IMR-90 (cell line): ENCODE measurements around the gene SOX6. TPM values are rescaled to one million over a fixed set of nuclear protein-coding genes. Genes with fewer than 3 reads are reported as not detected.

Experiments
- ATAC-seq: fragments of 200-7000 bp; cut with Tn5 transposase; 2 replicates; pipeline ENCODE4 v1.9.1; 2020; ENCODE audit warnings: low read depth, mild to moderate bottlenecking, moderate library complexity
- BruUV-seq: library from RNA; stranded (reverse); fragments of 400-500 nt; replicated peaks from 2 replicates; lab custom pipeline; 2021; lab: Mats Ljungman, UMichigan
- CTCF ChIA-PET: fragments of 300-600 bp; formaldehyde crosslinking; extraction: SDS; loops from one replicate; lab custom pipeline; 2021; ENCODE audit warnings: antibody characterized with exemption; lab: Yijun Ruan, JAX
- POLR2A ChIA-PET: fragments of 300-600 bp; sonication (Branson Sonifier 250); formaldehyde crosslinking; loops from one replicate; lab custom pipeline; 2022; ENCODE audit warnings: antibody characterized with exemption; ENCODE audit not compliant: unreplicated experiment; lab: Charles Lee
- DNase-seq: peaks from one replicate; pipeline ENCODE4 v3.0.0; 2013
- H2AFZ ChIP-seq: replicated peaks from 2 replicates; pipeline ENCODE3; 2013; ENCODE audit warnings: low read length, mild to moderate bottlenecking; ENCODE audit not compliant: poor library complexity
- H2AK5ac ChIP-seq: 2 replicates; pipeline ENCODE4 v1.6.1; 2013; ENCODE audit warnings: low read depth, low read length, inconsistent platforms
- H2AK9ac ChIP-seq: replicated peaks from 2 replicates; pipeline ENCODE3; 2013; ENCODE audit warnings: mild to moderate bottlenecking, low read depth, low read length, moderate library complexity; ENCODE audit not compliant: poor library complexity
- H2BK120ac ChIP-seq: 2 replicates; pipeline ENCODE4 v1.6.1; 2013; ENCODE audit warnings: low read depth, low read length, inconsistent platforms
- H2BK15ac ChIP-seq: 3 replicates; pipeline ENCODE4 v1.6.1; 2013; ENCODE audit warnings: low read depth, low read length, inconsistent platforms
- H2BK20ac ChIP-seq: 2 replicates; pipeline ENCODE4 v1.6.1; 2013; ENCODE audit warnings: low read depth, mild to moderate bottlenecking, inconsistent platforms, low read length, moderate library complexity
- H2BK5ac ChIP-seq: 2 replicates; pipeline ENCODE4 v1.6.1; 2013; ENCODE audit warnings: mild to moderate bottlenecking, low read depth, low read length, inconsistent platforms; ENCODE audit not compliant: poor library complexity, severe bottlenecking
- H3K14ac ChIP-seq: replicated peaks from 2 replicates; pipeline ENCODE4 v1.6.1; 2013; ENCODE audit warnings: low read depth, low read length, inconsistent platforms
- H3K18ac ChIP-seq: 2 replicates; pipeline ENCODE4 v1.6.1; 2013; ENCODE audit warnings: low read depth, low read length, control low read depth
- H3K23ac ChIP-seq: 2 replicates; pipeline ENCODE4 v1.6.1; 2013; ENCODE audit warnings: low read depth, low read length, inconsistent platforms
- H3K27ac ChIP-seq: 2 replicates; pipeline ENCODE4 v1.5.1; 2013; ENCODE audit warnings: mild to moderate bottlenecking, control low read depth, low read length; ENCODE audit not compliant: insufficient read depth
- H3K27me3 ChIP-seq: 2 replicates; pipeline ENCODE4 v1.6.1; 2013; ENCODE audit warnings: low read length; ENCODE audit not compliant: control insufficient read depth, insufficient read depth
- H3K36me3 ChIP-seq: 2 replicates; pipeline ENCODE4 v1.6.1; 2013; ENCODE audit warnings: low read length, mixed read lengths; ENCODE audit not compliant: control insufficient read depth, insufficient read depth
- H3K4ac ChIP-seq: 2 replicates; pipeline ENCODE4 v1.6.1; 2013; ENCODE audit warnings: low read depth, low read length, inconsistent platforms
- H3K4me1 ChIP-seq: 2 replicates; pipeline ENCODE4 v1.6.1; 2013; ENCODE audit warnings: low read length, mixed read lengths; ENCODE audit not compliant: control insufficient read depth, insufficient read depth
- H3K4me2 ChIP-seq: 2 replicates; pipeline ENCODE4 v1.6.1; 2013; ENCODE audit warnings: low read depth, mild to moderate bottlenecking, control low read depth, low read length, moderate library complexity
- H3K4me3 ChIP-seq: 2 replicates; pipeline ENCODE4 v1.5.1; 2013; ENCODE audit warnings: low read depth, mild to moderate bottlenecking, control low read depth, low read length, moderate library complexity; ENCODE audit not compliant: insufficient read depth
- H3K56ac ChIP-seq: 2 replicates; pipeline ENCODE4 v1.6.1; 2013; ENCODE audit warnings: low read length, inconsistent platforms; ENCODE audit not compliant: insufficient read depth; ENCODE audit errors: extremely low read depth
- H3K79me1 ChIP-seq, 2 experiments: 2 replicates each; pipeline ENCODE4 v1.6.1; 2013; ENCODE audit warnings: low read length in 2 of 2, inconsistent platforms in 1 of 2, low read depth in 1 of 2
- H3K9ac ChIP-seq: 2 replicates; pipeline ENCODE4 v1.6.1; 2013; ENCODE audit warnings: low read depth, low read length, control low read depth
- H3K9me1 ChIP-seq: 2 replicates; pipeline ENCODE4 v1.6.1; 2013; ENCODE audit warnings: low read length, inconsistent platforms; ENCODE audit not compliant: insufficient read depth
- H3K9me3 ChIP-seq: 2 replicates; pipeline ENCODE4 v1.6.1; 2013; ENCODE audit warnings: low read length; ENCODE audit not compliant: control insufficient read depth, insufficient read depth
- H4K20me1 ChIP-seq: 2 replicates; pipeline ENCODE4 v1.6.1; 2013; ENCODE audit warnings: low read length, inconsistent platforms; ENCODE audit not compliant: insufficient read depth
- H4K5ac ChIP-seq: 2 replicates; pipeline ENCODE4 v1.6.1; 2013; ENCODE audit warnings: mild to moderate bottlenecking, low read depth, low read length, control low read depth
- H4K8ac ChIP-seq, 2 experiments: 2 replicates each; pipeline ENCODE4 v1.6.1; 2013; ENCODE audit warnings: low read depth in 2 of 2, low read length in 2 of 2, control low read depth in 1 of 2, inconsistent platforms in 1 of 2
- H4K91ac ChIP-seq: 2 replicates; pipeline ENCODE4 v1.6.1; 2013; ENCODE audit warnings: low read depth, low read length, inconsistent platforms; ENCODE audit not compliant: insufficient read depth
- BHLHE40 ChIP-seq: fragments of 150-350 bp; IDR thresholded peaks from 2 replicates; pipeline ENCODE4 v1.6.1; 2016; ENCODE audit warnings: mild to moderate bottlenecking, low read depth, low read length
- CHD1 ChIP-seq: IDR thresholded peaks from 2 replicates; pipeline ENCODE4 v1.6.1; 2012; ENCODE audit warnings: low read depth, low read length, improper control_type of control experiment
- CTCF ChIP-seq: conservative IDR thresholded peaks from 2 replicates; pipeline ENCODE4 v1.5.1; 2012; ENCODE audit warnings: mild to moderate bottlenecking, low read depth, low read length, improper control_type of control experiment
- ELK1 ChIP-seq: fragments of 150-350 bp; IDR thresholded peaks from 2 replicates; pipeline ENCODE4 v1.6.1; 2016; ENCODE audit warnings: low read depth, mild to moderate bottlenecking, low read length, moderate library complexity, borderline replicate concordance
- FOS ChIP-seq: fragments of 150-350 bp; IDR thresholded peaks from 2 replicates; pipeline ENCODE4 v1.6.1; 2016; ENCODE audit warnings: low read depth, low read length
- MAFK ChIP-seq: IDR thresholded peaks from 2 replicates; pipeline ENCODE4 v1.6.1; 2012; ENCODE audit warnings: low read depth, low read length, improper control_type of control experiment
- MAZ ChIP-seq: IDR thresholded peaks from 2 replicates; pipeline ENCODE4 v1.6.1; 2012; ENCODE audit warnings: low read depth, mild to moderate bottlenecking, low read length, improper control_type of control experiment, moderate library complexity, borderline replicate concordance
- MXI1 ChIP-seq: IDR thresholded peaks from 2 replicates; pipeline ENCODE4 v1.6.1; 2012; ENCODE audit warnings: low read depth, mild to moderate bottlenecking, low read length, moderate library complexity, borderline replicate concordance
- NFE2L2 ChIP-seq: fragments of 150-350 bp; IDR thresholded peaks from 2 replicates; pipeline ENCODE4 v1.6.1; 2016; ENCODE audit warnings: low read depth, mild to moderate bottlenecking, low read length
- POLR2A ChIP-seq: IDR thresholded peaks from 2 replicates; pipeline ENCODE4 v1.6.1; 2012; ENCODE audit warnings: mild to moderate bottlenecking, low read depth, low read length
- RAD21 ChIP-seq: IDR thresholded peaks from 2 replicates; pipeline ENCODE4 v1.6.1; 2012; ENCODE audit warnings: low read length, improper control_type of control experiment
- RCOR1 ChIP-seq: IDR thresholded peaks from 2 replicates; pipeline ENCODE4 v1.6.1; 2012; ENCODE audit warnings: mild to moderate bottlenecking, low read length, improper control_type of control experiment; ENCODE audit not compliant: insufficient replicate concordance
- RFX5 ChIP-seq: IDR thresholded peaks from 2 replicates; pipeline ENCODE4 v1.8.0; 2012; ENCODE audit warnings: low read depth, mild to moderate bottlenecking, low read length, moderate library complexity
- SMC3 ChIP-seq: fragments of 150-350 bp; IDR thresholded peaks from 2 replicates; pipeline ENCODE4 v1.6.1; 2016; ENCODE audit warnings: low read depth, mild to moderate bottlenecking, antibody characterized with exemption, low read length, moderate library complexity
- USF2 ChIP-seq: fragments of 150-350 bp; IDR thresholded peaks from 2 replicates; pipeline ENCODE4 v1.6.1; 2017; ENCODE audit warnings: mild to moderate bottlenecking, antibody characterized with exemption, low read length, low read depth
- WGBS, 2 experiments: methylation state at CpG; one replicate each; pipeline versions ENCODE4 v1.1.5 to v1.1.7; 2013; ENCODE audit warnings: missing lambda C conversion rate in 2 of 2; ENCODE audit not compliant: insufficient read length in 1 of 2; ENCODE audit errors: extremely low coverage in 2 of 2; 5-methylcytosine and 5-hydroxymethylcytosine counted together
- dilution Hi-C: fragments of 300-500 bp; cut with HindIII; formaldehyde crosslinking; loops from one replicate; pipeline ENCODE4 v1.14.3; 2018; ENCODE audit warnings: low sequenced_read_pairs; ENCODE audit not compliant: unreplicated experiment
- in situ Hi-C: fragments of 300-500 bp; cut with MboI; formaldehyde crosslinking; loops from 3 replicates; pipeline ENCODE4 v1.14.3; 2019; ENCODE audit warnings: low sequenced_read_pairs, inconsistent platforms, mixed read lengths
- intact Hi-C: fragments of 100-400 bp; cut with micrococcal nuclease; formaldehyde crosslinking; loops from 2 replicates; pipeline ENCODE4 v1.10.0; 2022
- polyA plus RNA-seq, 3 experiments: library from polyadenylated mRNA; depleted of rRNA; stranded (reverse); fragments of >200 nt; gene quantifications; 2 replicates each; pipeline ENCODE4 v1.2.3, GENCODE V29; 2012; ENCODE audit warnings: low replicate concordance in 1 of 3
- total RNA-seq: library from RNA; depleted of rRNA; stranded (reverse); fragments of >200 nt; gene quantifications from 2 replicates; pipeline ENCODE4 v1.2.3, GENCODE V29; 2012

The SOX6 gene
- total and polyA plus RNA-seq, 2 of the 4 experiments (the other 2 are of a cell fraction) = 1.7 to 7.7 TPM

GRCh38 chr11:16099343-16099900 lies 256.9 kb downstream of the SOX6 start:
- no peaks in the 10 kb centered on the region for H3K79me1 ChIP-seq
- H4K8ac ChIP-seq = no peak overlapping the region
- no peaks in the 10 kb centered on the region; the same call in 1 of the 2 replicates for H3K9me1 ChIP-seq
- no peak overlapping the region for H3K4me3 ChIP-seq
- H3K27me3 ChIP-seq = no peaks in the 10 kb centered on the region
- H3K4me2 ChIP-seq = no peak overlapping the region
- DNase-seq (no peak), ATAC-seq (peak; percentile 58)
- H2AK9ac ChIP-seq = no peak overlapping the region
- H4K5ac ChIP-seq = no peak overlapping the region
- H2AFZ ChIP-seq = no peak overlapping the region
- H2AK5ac ChIP-seq = no peak overlapping the region
- intact Hi-C loops (loop anchor here (10.0 kb wide), 1 partner anchor 505 kb away; no protein-coding TSS in a partner anchor), in situ Hi-C loops (no loop called here), dilution Hi-C loops (no loop called here)
- no peak overlapping the region for H3K9ac ChIP-seq
- ChIA-PET CTCF (no interaction called here), POLR2A (interaction anchor here (0.6 kb wide), 3 partner anchors 26 to 203 kb away, joined by 3 to 5 read pairs (median 3); no protein-coding TSS in a partner anchor)
- no peak overlapping the region for H3K18ac ChIP-seq
- no peaks in the 10 kb centered on the region for H3K9me3 ChIP-seq
- no CpG with 5 or more reads among the region's 2 CpGs for WGBS, 2 experiments
- H2BK120ac ChIP-seq = no peak overlapping the region
- no peak overlapping the region for H2BK20ac ChIP-seq
- peaks cover 7% of the 10 kb centered on the region for H3K4me1 ChIP-seq
- H3K14ac ChIP-seq = no peak overlapping the region
- H4K20me1 ChIP-seq = no peaks in the 10 kb centered on the region
- H3K23ac ChIP-seq = no peak overlapping the region
- no peak overlapping the region for H3K27ac ChIP-seq
- H3K36me3 ChIP-seq = no peaks in the 10 kb centered on the region
- H3K56ac ChIP-seq = no peak overlapping the region
- H2BK5ac ChIP-seq = no peak overlapping the region
- no peak for TF ChIP-seq RCOR1
- TF ChIP-seq CHD1 = no peak
- no peak for TF ChIP-seq FOS
- TF ChIP-seq SMC3 = no peak
- TF ChIP-seq CTCF = no peak
- no peak for TF ChIP-seq MAZ
- TF ChIP-seq RFX5 = no peak
- no peak for TF ChIP-seq POLR2A
- TF ChIP-seq USF2 = no peak
- no peak for TF ChIP-seq RAD21
- no peak for TF ChIP-seq NFE2L2
- TF ChIP-seq ELK1 = no peak
- no peak for TF ChIP-seq MAFK
- TF ChIP-seq MXI1 = no peak
- no peak for TF ChIP-seq BHLHE40
- H2BK15ac ChIP-seq = no peak overlapping the region
- H3K4ac ChIP-seq = no peak overlapping the region
- no TSS peak for BruUV-seq
- H4K91ac ChIP-seq = no peak overlapping the region
